HEK293 (cell line): Measurements from ENCODE around the gene BCL2.

Experiments
- CTCF ChIA-PET: fragments of 350-600 bp; formaldehyde crosslinking; extraction: SDS; loops from one replicate; lab custom pipeline; 2021; ENCODE audit warnings: antibody characterized with exemption; lab: Yijun Ruan, JAX
- POLR2A ChIA-PET: fragments of 300-600 bp; formaldehyde crosslinking; extraction: SDS; loops from one replicate; lab custom pipeline; 2020; ENCODE audit warnings: antibody characterized with exemption, inconsistent platforms; lab: Yijun Ruan, JAX
- H3K27ac ChIP-seq: fragments of 200-500 bp; sonication (Bioruptor generic); 2 replicates; pipeline ENCODE4 v1.5.1; 2014; ENCODE audit warnings: low read depth, low read length, control low read depth, inconsistent platforms; ENCODE audit errors: extremely low read depth
- H3K36me3 ChIP-seq, 2 experiments: fragments of 200-500 bp in 1 of 2; sonication (Bioruptor generic) in 1 of 2; 1 replicate in 1 of 2; 2 replicates in 1 of 2; pipeline ENCODE4 v1.5.1; 2014 to 2017; ENCODE audit warnings: inconsistent platforms in 2 of 2, low read length in 2 of 2; ENCODE audit not compliant: control insufficient read depth in 2 of 2, insufficient read depth in 1 of 2
- H3K4me1 ChIP-seq: fragments of 200-500 bp; sonication (Bioruptor generic); 2 replicates; pipeline ENCODE4 v1.5.1; 2014; ENCODE audit warnings: mild to moderate bottlenecking, low read length, inconsistent platforms; ENCODE audit not compliant: control insufficient read depth, insufficient read depth
- H3K4me3 ChIP-seq: 2 replicates; pipeline ENCODE4 v1.5.1; 2011; ENCODE audit warnings: low read depth, mild to moderate bottlenecking, control low read depth, low read length, moderate library complexity
- H3K9me3 ChIP-seq: fragments of 200-500 bp; sonication (Bioruptor generic); 2 replicates; pipeline ENCODE4 v1.5.1; 2014; ENCODE audit warnings: low read depth, low read length, inconsistent platforms; ENCODE audit not compliant: control insufficient read depth, insufficient read depth
- FEZF1 ChIP-seq: fragments of 450-650 bp; formaldehyde crosslinking; IDR thresholded peaks from 2 replicates; pipeline ENCODE4 v1.5.1; 2016; ENCODE audit warnings: missing biosample characterization, missing genetic modification characterization
- HOXD13 ChIP-seq: sonication (generic); formaldehyde crosslinking; IDR thresholded peaks from 2 replicates; pipeline ENCODE4 v1.8.0; 2022; ENCODE audit warnings: missing genetic modification reagents, borderline replicate concordance
- MEIS1 ChIP-seq: sonication (generic); formaldehyde crosslinking; IDR thresholded peaks from 2 replicates; pipeline ENCODE4 v1.8.1; 2022; ENCODE audit warnings: missing genetic modification reagents, mild to moderate bottlenecking, borderline replicate concordance
- SP3 ChIP-seq: fragments of 450-650 bp; formaldehyde crosslinking; IDR thresholded peaks from 2 replicates; pipeline ENCODE4 v1.5.1; 2016; ENCODE audit warnings: missing biosample characterization, missing genetic modification characterization
- TRIM28 ChIP-seq: IDR thresholded peaks from 2 replicates; pipeline ENCODE4 v1.6.1; 2011; ENCODE audit warnings: low read length, control low read depth, borderline replicate concordance
- ZFHX2 ChIP-seq: fragments of 450-650 bp; formaldehyde crosslinking; conservative IDR thresholded peaks from 2 replicates; pipeline ENCODE4 v1.5.1; 2016; ENCODE audit warnings: missing biosample characterization, missing genetic modification characterization
- ZFP3 ChIP-seq: fragments of 450-650 bp; formaldehyde crosslinking; IDR thresholded peaks from 2 replicates; pipeline ENCODE4 v1.5.1; 2016; ENCODE audit warnings: low read depth, missing biosample characterization, missing genetic modification characterization
- ZNF138 ChIP-seq: fragments of 450-650 bp; formaldehyde crosslinking; IDR thresholded peaks from 2 replicates; pipeline ENCODE4 v1.5.1; 2016; ENCODE audit warnings: missing biosample characterization, missing genetic modification characterization, borderline replicate concordance
- ZNF155 ChIP-seq: fragments of 450-650 bp; formaldehyde crosslinking; IDR thresholded peaks from 2 replicates; pipeline ENCODE4 v1.5.1; 2016; ENCODE audit warnings: missing biosample characterization, missing genetic modification characterization
- ZNF169 ChIP-seq: fragments of 450-650 bp; formaldehyde crosslinking; IDR thresholded peaks from 2 replicates; pipeline ENCODE4 v1.5.1; 2016; ENCODE audit warnings: missing biosample characterization, missing genetic modification characterization
- ZNF184 ChIP-seq: fragments of 450-650 bp; IDR thresholded peaks from 2 replicates; pipeline ENCODE4 v1.5.1; 2018; ENCODE audit warnings: missing biosample characterization, mild to moderate bottlenecking, missing genetic modification characterization
- ZNF223 ChIP-seq: fragments of 450-650 bp; formaldehyde crosslinking; IDR thresholded peaks from 2 replicates; pipeline ENCODE4 v1.5.1; 2016; ENCODE audit warnings: missing biosample characterization, missing genetic modification characterization
- ZNF23 ChIP-seq: fragments of 450-650 bp; formaldehyde crosslinking; IDR thresholded peaks from 2 replicates; pipeline ENCODE4 v1.5.1; 2016; ENCODE audit warnings: missing biosample characterization, missing genetic modification characterization, borderline replicate concordance
- ZNF391 ChIP-seq: fragments of 450-650 bp; formaldehyde crosslinking; IDR thresholded peaks from 2 replicates; pipeline ENCODE4 v1.5.1; 2016; ENCODE audit warnings: low read depth, missing biosample characterization, missing genetic modification characterization, borderline replicate concordance
- ZNF404 ChIP-seq: fragments of 450-650 bp; formaldehyde crosslinking; IDR thresholded peaks from 2 replicates; pipeline ENCODE4 v1.5.1; 2017; ENCODE audit warnings: missing biosample characterization, missing genetic modification characterization
- ZNF48 ChIP-seq: fragments of 450-650 bp; formaldehyde crosslinking; IDR thresholded peaks from 2 replicates; pipeline ENCODE4 v1.5.1; 2016; ENCODE audit warnings: missing biosample characterization, missing genetic modification characterization
- ZNF548 ChIP-seq: fragments of 450-650 bp; formaldehyde crosslinking; IDR thresholded peaks from 2 replicates; pipeline ENCODE4 v1.5.1; 2016; ENCODE audit warnings: missing biosample characterization, missing genetic modification characterization
- ZNF549 ChIP-seq: fragments of 450-650 bp; IDR thresholded peaks from 2 replicates; pipeline ENCODE4 v1.5.1; 2018; ENCODE audit warnings: missing biosample characterization, missing genetic modification characterization, mild to moderate bottlenecking, inconsistent platforms, moderate library complexity
- ZNF658 ChIP-seq: fragments of 450-650 bp; formaldehyde crosslinking; IDR thresholded peaks from 2 replicates; pipeline ENCODE4; 2016; ENCODE audit warnings: missing biosample characterization, missing genetic modification characterization
- ZNF660 ChIP-seq: fragments of 450-650 bp; IDR thresholded peaks from 2 replicates; pipeline ENCODE4 v1.5.1; 2018; ENCODE audit warnings: missing biosample characterization, mild to moderate bottlenecking, missing genetic modification characterization
- ZSCAN18 ChIP-seq: fragments of 450-650 bp; formaldehyde crosslinking; IDR thresholded peaks from 2 replicates; pipeline ENCODE4 v1.5.1; 2016; ENCODE audit warnings: missing biosample characterization, missing genetic modification characterization
- ZSCAN30 ChIP-seq: fragments of 450-650 bp; IDR thresholded peaks from 2 replicates; pipeline ENCODE4 v1.5.1; 2018; ENCODE audit warnings: missing biosample characterization, mild to moderate bottlenecking, missing genetic modification characterization, moderate library complexity

Gene BCL2

GRCh38 chr18:63099091-63099840, 220.3 kb downstream of the BCL2 start:
- H3K27ac ChIP-seq: no peak overlapping the region
- POLR2A ChIA-PET: no interaction called here
- CTCF ChIA-PET: interaction anchor here (0.6 to 1.3 kb wide), 2 partner anchors 29 to 337 kb away, joined by 3 to 5 read pairs; no protein-coding TSS in a partner anchor

GRCh38 chr18:63098018-63098981, 221.3 kb downstream of the BCL2 start:
- TF ChIP-seq ZNF660 (tag by site-specific recombination) (no peak), TRIM28 (no peak), ZNF184 (tag by site-specific recombination) (no peak), ZNF223 (tag by site-specific recombination) (no peak), ZSCAN30 (tag by site-specific recombination) (no peak), ZNF658 (no peak), ZNF549 (tag by site-specific recombination) (no peak), SP3 (tag by site-specific recombination) (no peak), ZFHX2 (no peak)
- no peak overlapping the region for H3K4me3 ChIP-seq
- no peak overlapping the region for H3K27ac ChIP-seq
- no peaks in the 10 kb centered on the region for H3K36me3 ChIP-seq
- ChIA-PET POLR2A (no interaction called here), CTCF (interaction anchor here (1.3 kb wide), 1 partner anchor 30 kb away, joined by 3 read pairs; no protein-coding TSS in a partner anchor)
- H3K9me3 ChIP-seq: no peaks in the 10 kb centered on the region
- peaks cover 18% of the 10 kb centered on the region for H3K4me1 ChIP-seq

More at GRCh38 chr18:63099091-63099840, 220.3 kb downstream of the BCL2 start:
- TF ChIP-seq ZNF138: no peak
- no peak for TF ChIP-seq ZNF548 (tag by site-specific recombination)
- no peak for TF ChIP-seq ZNF391 (tag by site-specific recombination)
- TF ChIP-seq MEIS1 (CRISPR knock-in tag): no peak
- no peak for TF ChIP-seq FEZF1
- no peak for TF ChIP-seq ZNF169
- no peak for TF ChIP-seq ZNF549 (tag by site-specific recombination)
- no peak for TF ChIP-seq ZNF404 (tag by site-specific recombination)
- TF ChIP-seq HOXD13 (CRISPR knock-in tag): no peak
- no peak for TF ChIP-seq ZNF48 (tag by site-specific recombination)
- TF ChIP-seq ZFP3 (tag by site-specific recombination): no peak
- TF ChIP-seq ZNF155: no peak
- no peak for TF ChIP-seq ZSCAN18 (tag by site-specific recombination)
- TF ChIP-seq ZNF23 (tag by site-specific recombination): no peak
- no peak for TF ChIP-seq ZNF658
- Histone ChIP-seq H3K4me3 (no peak overlapping the region), H3K4me1 (peaks cover 18% of the 10 kb centered on the region), H3K9me3 (no peaks in the 10 kb centered on the region), H3K36me3 (no peaks in the 10 kb centered on the region)
